Activated naive CD4-positive, alpha-beta T cell treated with anti-CD3 and anti-CD28 coated beads, Interleukin-2, amount 50 U/mL, for 24 hours (primary cell): ENCODE measurements around the gene NEDD4L.

Source experiments
- H3K27ac Mint-ChIP-seq: one replicate; pipeline ENCODE4 v1.8.0; 2021; ENCODE audit warnings: mild to moderate bottlenecking, mixed read lengths
- H3K27me3 Mint-ChIP-seq: one replicate; pipeline ENCODE4 v1.8.0; 2021; ENCODE audit warnings: mixed read lengths
- H3K36me3 Mint-ChIP-seq: one replicate; pipeline ENCODE4 v1.8.0; 2021; ENCODE audit warnings: mixed read lengths
- H3K4me1 Mint-ChIP-seq: one replicate; pipeline ENCODE4 v1.8.0; 2021; ENCODE audit warnings: mixed read lengths
- H3K4me3 Mint-ChIP-seq: one replicate; pipeline ENCODE4 v1.8.0; 2021; ENCODE audit warnings: mild to moderate bottlenecking, mixed read lengths
- H3K9me3 Mint-ChIP-seq: one replicate; pipeline ENCODE4 v1.8.0; 2021; ENCODE audit warnings: mixed read lengths

NEDD4L gene

GRCh38 chr18:58091099-58091611, 47.1 kb downstream of the NEDD4L start:
- H3K27ac Mint-ChIP-seq = no peak overlapping the region

GRCh38 chr18:58093311-58093803, 49.3 kb downstream of the NEDD4L start:
- Mint-ChIP-seq H3K4me1 (no peaks in the 10 kb centered on the region), H3K27me3 (no peaks in the 10 kb centered on the region), H3K36me3 (no peaks in the 10 kb centered on the region), H3K9me3 (no peaks in the 10 kb centered on the region), H3K4me3 (no peak overlapping the region), H3K27ac (no peak overlapping the region)

More at GRCh38 chr18:58091099-58091611, 47.1 kb downstream of the NEDD4L start:
- Mint-ChIP-seq H3K27me3 (peaks cover 3% of the 10 kb centered on the region), H3K4me3 (no peak overlapping the region), H3K4me1 (no peaks in the 10 kb centered on the region), H3K9me3 (no peaks in the 10 kb centered on the region), H3K36me3 (no peaks in the 10 kb centered on the region)

- Mint-ChIP-seq H3K9me3 (no peaks in the 10 kb centered on the region), H3K27ac (no peak overlapping the region), H3K4me3 (no peak overlapping the region), H3K27me3 (no peaks in the 10 kb centered on the region), H3K4me1 (no peaks in the 10 kb centered on the region), H3K36me3 (no peaks in the 10 kb centered on the region)
These were observed 51.2 kb downstream of the NEDD4L start for GRCh38 chr18:58095222-58095621.

GRCh38 chr18:58095655-58096054, 51.6 kb downstream of the NEDD4L start:
- H3K4me3 Mint-ChIP-seq = no peak overlapping the region
- no peak overlapping the region for H3K27ac Mint-ChIP-seq
- H3K9me3 Mint-ChIP-seq = no peaks in the 10 kb centered on the region
- no peaks in the 10 kb centered on the region for H3K27me3 Mint-ChIP-seq
- H3K4me1 Mint-ChIP-seq = no peaks in the 10 kb centered on the region
- no peaks in the 10 kb centered on the region for H3K36me3 Mint-ChIP-seq

- no peaks in the 10 kb centered on the region for H3K36me3 Mint-ChIP-seq
These were observed 52.6 kb downstream of the NEDD4L start for GRCh38 chr18:58096658-58097057.

GRCh38 chr18:58097121-58097906, 53.3 kb downstream of the NEDD4L start:
- H3K27ac Mint-ChIP-seq = no peak overlapping the region
- no peaks in the 10 kb centered on the region for H3K9me3 Mint-ChIP-seq
- H3K36me3 Mint-ChIP-seq = no peaks in the 10 kb centered on the region
- H3K27me3 Mint-ChIP-seq = no peaks in the 10 kb centered on the region
- H3K4me1 Mint-ChIP-seq = no peaks in the 10 kb centered on the region
- no peak overlapping the region for H3K4me3 Mint-ChIP-seq

More at GRCh38 chr18:58096658-58097057, 52.6 kb downstream of the NEDD4L start:
- no peak overlapping the region for H3K27ac Mint-ChIP-seq
- no peaks in the 10 kb centered on the region for H3K27me3 Mint-ChIP-seq
- no peak overlapping the region for H3K4me3 Mint-ChIP-seq
- H3K4me1 Mint-ChIP-seq = no peaks in the 10 kb centered on the region
- H3K9me3 Mint-ChIP-seq = no peaks in the 10 kb centered on the region

GRCh38 chr18:58097907-58098166, 53.8 kb downstream of the NEDD4L start:
- Mint-ChIP-seq H3K27ac (no peak overlapping the region), H3K36me3 (no peaks in the 10 kb centered on the region), H3K4me1 (no peaks in the 10 kb centered on the region), H3K9me3 (no peaks in the 10 kb centered on the region), H3K4me3 (no peak overlapping the region), H3K27me3 (no peaks in the 10 kb centered on the region)

GRCh38 chr18:58098706-58099105, 54.7 kb downstream of the NEDD4L start:
- Mint-ChIP-seq H3K27ac (no peak overlapping the region), H3K9me3 (no peaks in the 10 kb centered on the region), H3K4me1 (no peaks in the 10 kb centered on the region), H3K27me3 (no peaks in the 10 kb centered on the region), H3K4me3 (no peak overlapping the region), H3K36me3 (no peaks in the 10 kb centered on the region)

GRCh38 chr18:58100154-58100553, 56.1 kb downstream of the NEDD4L start:
- Mint-ChIP-seq H3K27ac (no peak overlapping the region), H3K4me3 (no peak overlapping the region), H3K36me3 (no peaks in the 10 kb centered on the region), H3K27me3 (no peaks in the 10 kb centered on the region), H3K9me3 (no peaks in the 10 kb centered on the region), H3K4me1 (peaks cover 4% of the 10 kb centered on the region)

GRCh38 chr18:58101291-58101794, 57.3 kb downstream of the NEDD4L start:
- Mint-ChIP-seq H3K36me3 (no peaks in the 10 kb centered on the region), H3K27me3 (no peaks in the 10 kb centered on the region), H3K4me1 (peaks cover 4% of the 10 kb centered on the region), H3K27ac (no peak overlapping the region), H3K9me3 (no peaks in the 10 kb centered on the region), H3K4me3 (no peak overlapping the region)

GRCh38 chr18:58102018-58102417, 58.0 kb downstream of the NEDD4L start:
- Mint-ChIP-seq H3K9me3 (no peaks in the 10 kb centered on the region), H3K36me3 (no peaks in the 10 kb centered on the region), H3K27ac (no peak overlapping the region), H3K4me3 (no peak overlapping the region), H3K27me3 (no peaks in the 10 kb centered on the region), H3K4me1 (peaks cover 4% of the 10 kb centered on the region)

GRCh38 chr18:58102875-58103274, 58.8 kb downstream of the NEDD4L start:
- peaks cover 4% of the 10 kb centered on the region for H3K4me1 Mint-ChIP-seq
- H3K27me3 Mint-ChIP-seq = no peaks in the 10 kb centered on the region
- H3K9me3 Mint-ChIP-seq = no peaks in the 10 kb centered on the region
- no peak overlapping the region for H3K4me3 Mint-ChIP-seq
- H3K36me3 Mint-ChIP-seq = no peaks in the 10 kb centered on the region
- H3K27ac Mint-ChIP-seq = no peak overlapping the region

- H3K4me3 Mint-ChIP-seq = no peak overlapping the region
- peaks cover 4% of the 10 kb centered on the region for H3K4me1 Mint-ChIP-seq
- H3K27ac Mint-ChIP-seq = no peak overlapping the region
- no peaks in the 10 kb centered on the region for H3K27me3 Mint-ChIP-seq
- H3K9me3 Mint-ChIP-seq = no peaks in the 10 kb centered on the region
- H3K36me3 Mint-ChIP-seq = no peaks in the 10 kb centered on the region
These were observed 59.4 kb downstream of the NEDD4L start for GRCh38 chr18:58103339-58103985.

GRCh38 chr18:58104096-58104495, 60.1 kb downstream of the NEDD4L start:
- peaks cover 2% of the 10 kb centered on the region for H3K27me3 Mint-ChIP-seq
- no peak overlapping the region for H3K27ac Mint-ChIP-seq
- H3K9me3 Mint-ChIP-seq = no peaks in the 10 kb centered on the region
- H3K36me3 Mint-ChIP-seq = no peaks in the 10 kb centered on the region
- H3K4me1 Mint-ChIP-seq = peaks cover 4% of the 10 kb centered on the region
- H3K4me3 Mint-ChIP-seq = no peak overlapping the region

- H3K36me3 Mint-ChIP-seq = no peaks in the 10 kb centered on the region
- no peak overlapping the region for H3K27ac Mint-ChIP-seq
- peaks cover 2% of the 10 kb centered on the region for H3K27me3 Mint-ChIP-seq
- no peaks in the 10 kb centered on the region for H3K9me3 Mint-ChIP-seq
- peaks cover 4% of the 10 kb centered on the region for H3K4me1 Mint-ChIP-seq
- H3K4me3 Mint-ChIP-seq = no peak overlapping the region
These were observed 61.3 kb downstream of the NEDD4L start for GRCh38 chr18:58105206-58105887.

- Mint-ChIP-seq H3K4me1 (peaks cover 4% of the 10 kb centered on the region), H3K27ac (no peak overlapping the region), H3K27me3 (peaks cover 2% of the 10 kb centered on the region), H3K36me3 (no peaks in the 10 kb centered on the region), H3K9me3 (no peaks in the 10 kb centered on the region), H3K4me3 (no peak overlapping the region)
These were observed 61.8 kb downstream of the NEDD4L start for GRCh38 chr18:58105888-58106260.
